ENCODE results near the gene TPSAB1. TPM values are rescaled to one million over a fixed set of nuclear protein-coding genes. Genes with fewer than 3 reads are reported as not detected.
"Not testable (repeated sequence)": the region's sequence is repeated elsewhere in the genome, so short reads cannot be mapped to it uniquely, and the experiment has no call there.

Gene TPSAB1
- not detected in 2 replicates for total RNA-seq (2014; rRNA removed; shearing (Covaris generic))
- not detected in 2 replicates for total RNA-seq (2022)
- not detected for Bru-seq, nascent RNA
- not detected for BruChase-seq, experiment 1, labeled RNA remaining after a 6-hour chase
- not detected for BruChase-seq, experiment 2, labeled RNA remaining after a 2-hour chase
- long read RNA-seq, result 0 reads

DNA sequence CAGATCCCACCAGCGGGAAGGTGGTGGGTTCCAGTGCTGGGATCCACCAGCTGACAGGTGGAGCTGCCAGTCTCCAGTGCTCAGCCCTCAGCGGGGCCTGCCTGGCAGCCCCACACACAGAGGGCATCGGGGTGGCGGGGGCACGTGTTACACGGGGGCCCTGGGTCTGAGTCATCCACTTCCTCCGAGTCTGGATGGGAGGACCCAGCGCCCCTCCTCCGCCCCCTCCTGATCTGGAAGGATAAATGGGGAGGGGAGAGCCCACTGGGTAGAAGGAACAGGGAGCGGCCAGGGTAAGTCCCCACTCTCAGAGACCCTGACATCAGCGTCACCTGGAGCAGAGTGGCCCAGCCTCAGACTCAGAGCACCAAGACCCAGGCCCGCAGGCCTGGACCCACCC is at the start of gene TPSAB1:
Gene TPSAB1 (plus strand): TSS at position 270 of the 400 bp plus-strand sequence. CDS start 234 bp downstream, outside the sequence.
- H2AFZ ChIP-seq (ENCODE audit: low read length); H3K36me3 ChIP-seq (ENCODE audit: insufficient read depth, low read length); H4K20me1 ChIP-seq (ENCODE audit: insufficient read depth, low read length); H3K79me2 ChIP-seq (ENCODE audit: insufficient read depth, low read depth, low read length); H3K9me3 ChIP-seq (ENCODE audit: low read length); intact Hi-C loops (cut with micrococcal nuclease; ENCODE audit: unreplicated experiment); BruUV-seq (replicated peaks); POLR2A ChIA-PET; H3K27ac ChIP-seq (ENCODE audit: low read depth, low read length, poor library complexity, severe bottlenecking); DNase-seq (ENCODE audit: low spot score); H3K9me2 ChIP-seq (ENCODE audit: insufficient read depth, low read length); H3K4me3 ChIP-seq (ENCODE audit: low read depth, low read length, poor library complexity, severe bottlenecking); CTCF ChIA-PET (ENCODE audit: unreplicated experiment); H3K4me2 ChIP-seq (ENCODE audit: low read length); H3K4me1 ChIP-seq (ENCODE audit: insufficient read depth, low read length, poor library complexity, severe bottlenecking): not testable (repeated sequence)

DNA sequence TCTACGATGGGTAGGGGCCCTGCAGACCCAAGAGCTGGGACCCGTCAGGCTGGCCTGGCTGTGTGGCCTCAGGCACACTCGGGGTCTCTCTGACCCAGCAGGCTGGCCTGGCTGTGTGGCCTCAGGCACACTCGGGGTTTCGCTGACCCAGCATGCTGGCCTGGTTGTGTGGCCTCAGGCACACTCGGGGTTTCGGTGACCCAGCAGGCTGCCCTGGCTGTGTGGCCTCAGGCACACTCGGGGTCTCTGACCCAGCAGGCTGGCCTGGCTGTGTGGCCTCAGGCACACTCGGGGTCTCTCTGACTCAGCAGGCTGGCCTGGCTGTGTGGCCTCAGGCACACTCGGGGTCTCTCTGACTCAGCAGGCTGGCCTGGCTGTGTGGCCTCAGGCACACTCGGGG is 49.7 kb upstream of the TPSAB1 start:
- H3K4me3 ChIP-seq (ENCODE audit: low read depth, low read length, poor library complexity, severe bottlenecking); intact Hi-C loops (cut with micrococcal nuclease; ENCODE audit: unreplicated experiment); H3K9me2 ChIP-seq (ENCODE audit: insufficient read depth, low read length); H3K4me1 ChIP-seq (ENCODE audit: insufficient read depth, low read length, poor library complexity, severe bottlenecking); H3K4me2 ChIP-seq (ENCODE audit: low read length); H2AFZ ChIP-seq (ENCODE audit: low read length); H3K79me2 ChIP-seq (ENCODE audit: insufficient read depth, low read depth, low read length); H3K36me3 ChIP-seq (ENCODE audit: insufficient read depth, low read length); H3K27ac ChIP-seq (ENCODE audit: low read depth, low read length, poor library complexity, severe bottlenecking); POLR2A ChIA-PET; H3K9me3 ChIP-seq (ENCODE audit: low read length); BruUV-seq (replicated peaks); DNase-seq (ENCODE audit: low spot score); CTCF ChIA-PET (ENCODE audit: unreplicated experiment); H4K20me1 ChIP-seq (ENCODE audit: insufficient read depth, low read length): not testable (repeated sequence)

DNA sequence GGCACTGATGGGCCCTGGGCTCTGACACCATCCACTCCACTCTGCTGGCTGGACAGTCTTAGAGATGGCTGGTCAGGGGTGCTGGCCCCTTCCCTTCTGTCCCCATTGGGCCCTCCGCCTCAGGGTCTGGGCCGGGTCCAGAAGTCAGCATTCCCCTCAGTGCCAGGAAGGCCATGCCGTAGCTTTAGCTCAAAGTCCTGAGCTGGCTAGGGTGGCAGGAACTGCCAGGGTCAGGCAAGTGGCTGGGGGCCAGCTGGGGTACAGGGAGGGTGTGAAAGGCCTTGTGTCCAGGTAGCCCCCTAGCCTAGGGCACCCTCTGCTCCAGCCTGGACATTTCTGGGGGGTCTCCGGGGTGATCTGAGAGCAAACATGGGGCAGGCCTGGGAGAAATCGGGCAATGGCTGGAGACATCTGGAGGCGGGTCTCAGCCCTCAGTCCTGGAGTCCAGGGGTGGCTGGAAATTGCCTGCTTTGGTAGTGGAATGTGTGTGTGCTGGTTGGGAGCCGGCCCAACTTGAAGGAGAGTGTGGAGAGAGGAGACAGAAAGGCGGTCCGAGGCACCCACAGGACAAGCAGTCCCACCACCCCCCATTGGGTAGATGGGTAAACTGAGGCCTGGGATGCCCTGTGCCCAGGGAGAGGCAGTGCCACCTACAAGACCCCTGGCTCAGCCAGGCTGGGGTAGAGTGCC is 48.0 kb upstream of the TPSAB1 start:
- Histone ChIP-seq H3K4me3 (ENCODE audit: low read depth, low read length, poor library complexity, severe bottlenecking) (no peak overlapping the region), H3K9me3 (ENCODE audit: low read length) (no peaks in the 10 kb centered on the region), H3K27ac (ENCODE audit: low read depth, low read length, poor library complexity, severe bottlenecking) (no peak overlapping the region), H3K4me2 (ENCODE audit: low read length) (no peak overlapping the region), H2AFZ (ENCODE audit: low read length) (no peak overlapping the region), H3K36me3 (ENCODE audit: insufficient read depth, low read length) (no peaks in the 10 kb centered on the region), H3K79me2 (ENCODE audit: insufficient read depth, low read depth, low read length) (no peaks in the 10 kb centered on the region), H3K4me1 (ENCODE audit: insufficient read depth, low read length, poor library complexity, severe bottlenecking) (no peaks in the 10 kb centered on the region), H4K20me1 (ENCODE audit: insufficient read depth, low read length) (no peaks in the 10 kb centered on the region), H3K9me2 (ENCODE audit: insufficient read depth, low read length) (no peaks in the 10 kb centered on the region)
- CTCF ChIA-PET (ENCODE audit: unreplicated experiment), result no interaction called here
- BruUV-seq (replicated peaks), result no TSS peak
- intact Hi-C loops (cut with micrococcal nuclease; ENCODE audit: unreplicated experiment), result no loop called here
- no peak for DNase-seq (ENCODE audit: low spot score)
- POLR2A ChIA-PET, result no interaction called here
- TF ChIP-seq, protein P1, sequence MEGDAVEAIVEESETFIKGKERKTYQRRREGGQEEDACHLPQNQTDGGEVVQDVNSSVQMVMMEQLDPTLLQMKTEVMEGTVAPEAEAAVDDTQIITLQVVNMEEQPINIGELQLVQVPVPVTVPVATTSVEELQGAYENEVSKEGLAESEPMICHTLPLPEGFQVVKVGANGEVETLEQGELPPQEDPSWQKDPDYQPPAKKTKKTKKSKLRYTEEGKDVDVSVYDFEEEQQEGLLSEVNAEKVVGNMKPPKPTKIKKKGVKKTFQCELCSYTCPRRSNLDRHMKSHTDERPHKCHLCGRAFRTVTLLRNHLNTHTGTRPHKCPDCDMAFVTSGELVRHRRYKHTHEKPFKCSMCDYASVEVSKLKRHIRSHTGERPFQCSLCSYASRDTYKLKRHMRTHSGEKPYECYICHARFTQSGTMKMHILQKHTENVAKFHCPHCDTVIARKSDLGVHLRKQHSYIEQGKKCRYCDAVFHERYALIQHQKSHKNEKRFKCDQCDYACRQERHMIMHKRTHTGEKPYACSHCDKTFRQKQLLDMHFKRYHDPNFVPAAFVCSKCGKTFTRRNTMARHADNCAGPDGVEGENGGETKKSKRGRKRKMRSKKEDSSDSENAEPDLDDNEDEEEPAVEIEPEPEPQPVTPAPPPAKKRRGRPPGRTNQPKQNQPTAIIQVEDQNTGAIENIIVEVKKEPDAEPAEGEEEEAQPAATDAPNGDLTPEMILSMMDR (conservative IDR thresholded peaks at IDR 0.05; ENCODE audit: low read length), result no peak
- no peak for TF ChIP-seq EZH2phosphoT487 (IDR thresholded peaks at IDR 0.05; ENCODE audit: borderline replicate concordance, low read depth, low read length)

Data from OCI-LY7 (cell line).